ENCODE data around the gene PDE9A.

PDE9A gene

GRCh38 chr21:42734323-42734971 is 81.0 kb downstream of the PDE9A start:
- no peak for DNase-seq (ENCODE audit: low read depth in 2 of 2, low spot score in 1 of 2)

- no peak for DNase-seq (ENCODE audit: low read depth in 2 of 2, low spot score in 1 of 2)
Measured at GRCh38 chr21:42735061-42735460, 81.6 kb downstream of the PDE9A start.

- no peak for DNase-seq (ENCODE audit: low read depth in 2 of 2, low spot score in 1 of 2)
Measured at GRCh38 chr21:42735944-42736343, 82.5 kb downstream of the PDE9A start.

GRCh38 chr21:42736646-42737350 is 83.4 kb downstream of the PDE9A start:
- DNase-seq (ENCODE audit: low read depth in 2 of 2, low spot score in 1 of 2): no peak

GRCh38 chr21:42737951-42738590 is 84.7 kb downstream of the PDE9A start:
- DNase-seq (ENCODE audit: low read depth in 2 of 2, low spot score in 1 of 2): no peak

GRCh38 chr21:42739061-42739931 is 85.9 kb downstream of the PDE9A start:
- DNase-seq (ENCODE audit: low read depth in 2 of 2, low spot score in 1 of 2): no peak

GRCh38 chr21:42740405-42740909 is 87.0 kb downstream of the PDE9A start:
- DNase-seq (ENCODE audit: low read depth in 2 of 2, low spot score in 1 of 2): no peak

GRCh38 chr21:42741066-42741465 is 87.6 kb downstream of the PDE9A start:
- no peak for DNase-seq (ENCODE audit: low read depth in 2 of 2, low spot score in 1 of 2)

- DNase-seq (ENCODE audit: low read depth in 2 of 2, low spot score in 1 of 2): no peak
Measured at GRCh38 chr21:42744520-42745445, 91.4 kb downstream of the PDE9A start.

- DNase-seq (ENCODE audit: low read depth in 2 of 2, low spot score in 1 of 2): no peak
Measured at GRCh38 chr21:42745511-42746239, 92.3 kb downstream of the PDE9A start.

GRCh38 chr21:42746240-42746592 is 92.8 kb downstream of the PDE9A start:
- no peak for DNase-seq (ENCODE audit: low read depth in 2 of 2, low spot score in 1 of 2)

GRCh38 chr21:42746593-42747275 is 93.3 kb downstream of the PDE9A start:
- peak in 1 of 2 donors; percentile 4 for DNase-seq (ENCODE audit: low read depth in 2 of 2, low spot score in 1 of 2)

GRCh38 chr21:42747276-42747701 is 93.9 kb downstream of the PDE9A start:
- DNase-seq (ENCODE audit: low read depth in 2 of 2, low spot score in 1 of 2): no peak

- DNase-seq (ENCODE audit: low read depth in 2 of 2, low spot score in 1 of 2): no peak
Measured at GRCh38 chr21:42747746-42748351, 94.4 kb downstream of the PDE9A start.

GRCh38 chr21:42748620-42749176 is 95.3 kb downstream of the PDE9A start:
- no peak for DNase-seq (ENCODE audit: low read depth in 2 of 2, low spot score in 1 of 2)

GRCh38 chr21:42750737-42751530 is 97.5 kb downstream of the PDE9A start:
- DNase-seq (ENCODE audit: low read depth in 2 of 2, low spot score in 1 of 2): no peak

- no peak for DNase-seq (ENCODE audit: low read depth in 2 of 2, low spot score in 1 of 2)
Measured at GRCh38 chr21:42751866-42752265, 98.4 kb downstream of the PDE9A start.

All from stimulated activated CD8-positive, alpha-beta memory T cell treated with anti-CD3 and anti-CD28 coated beads, Interleukin-4, amount 100 ng/mL, for 4 hours (primary cell).